ENCODE measurements around the gene PARD6G. TPM values are rescaled to one million over a fixed set of nuclear protein-coding genes. Genes with fewer than 3 reads are reported as not detected.

PARD6G gene
- total and polyA plus RNA-seq, 7 donors = 0.22 to 1.5 (median 1.1) TPM

DNA sequence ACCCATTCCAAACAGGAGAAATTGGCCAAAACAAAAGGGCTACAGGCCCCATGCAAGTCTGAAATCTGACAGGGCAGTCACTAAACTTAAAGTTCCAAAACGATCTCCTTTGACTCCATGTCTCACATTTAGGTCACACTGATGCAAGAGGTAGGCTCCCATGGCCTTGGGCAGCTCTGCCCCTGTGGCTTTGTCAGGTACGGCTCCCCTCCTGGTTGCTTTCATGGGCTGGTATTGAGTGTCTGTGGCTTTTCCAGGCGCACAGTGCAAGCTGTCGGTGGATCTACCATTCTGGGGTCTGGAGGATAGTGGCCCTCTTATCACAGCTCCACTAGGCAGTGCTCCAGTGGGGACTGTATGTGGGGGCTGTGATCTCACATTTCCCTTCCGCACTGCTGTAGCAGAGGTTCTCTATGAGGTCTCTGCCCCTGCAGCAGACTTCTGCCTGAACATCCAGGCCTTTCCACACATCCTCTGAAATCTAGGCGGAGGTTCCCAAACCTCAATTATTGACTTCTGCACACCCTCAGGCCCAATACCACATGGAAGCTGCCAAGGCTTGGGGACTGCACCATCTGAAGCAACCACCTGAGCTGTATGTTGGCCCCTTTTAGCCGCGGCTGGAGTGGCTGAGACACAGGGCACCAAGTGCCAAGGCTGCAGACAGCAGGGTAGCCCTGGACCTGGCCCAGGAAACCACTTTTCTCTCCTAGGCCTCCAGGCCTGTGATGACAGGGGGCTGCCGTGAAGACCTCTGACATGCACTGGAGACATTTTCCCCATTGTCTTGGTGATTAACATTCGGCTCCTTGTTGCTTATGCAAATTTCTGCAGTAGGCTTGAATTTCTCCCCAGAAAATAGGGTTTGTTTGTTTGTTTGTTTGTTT is 28.7 kb downstream of the PARD6G start:
- DNase-seq (no peak), ATAC-seq (no peak)
- Histone ChIP-seq H3K4me1 (no peaks in the 10 kb centered on the region), H3K36me3 (ENCODE audit: insufficient read depth in 1 of 2, low read depth in 1 of 2) (no peaks in the 10 kb centered on the region), H3K9me3 (peaks cover 4% of the 10 kb centered on the region), H3K4me3 (no peak overlapping the region), H3K27me3 (ENCODE audit: insufficient read depth in 3 of 3, low read length in 2 of 3) (no peaks in the 10 kb centered on the region), H3K27ac (no peak overlapping the region)
- 92 to 94% (median 93%) methylated on average over 10 of the region's 10 CpGs for WGBS, 3 donors
- TF ChIP-seq, protein P1, sequence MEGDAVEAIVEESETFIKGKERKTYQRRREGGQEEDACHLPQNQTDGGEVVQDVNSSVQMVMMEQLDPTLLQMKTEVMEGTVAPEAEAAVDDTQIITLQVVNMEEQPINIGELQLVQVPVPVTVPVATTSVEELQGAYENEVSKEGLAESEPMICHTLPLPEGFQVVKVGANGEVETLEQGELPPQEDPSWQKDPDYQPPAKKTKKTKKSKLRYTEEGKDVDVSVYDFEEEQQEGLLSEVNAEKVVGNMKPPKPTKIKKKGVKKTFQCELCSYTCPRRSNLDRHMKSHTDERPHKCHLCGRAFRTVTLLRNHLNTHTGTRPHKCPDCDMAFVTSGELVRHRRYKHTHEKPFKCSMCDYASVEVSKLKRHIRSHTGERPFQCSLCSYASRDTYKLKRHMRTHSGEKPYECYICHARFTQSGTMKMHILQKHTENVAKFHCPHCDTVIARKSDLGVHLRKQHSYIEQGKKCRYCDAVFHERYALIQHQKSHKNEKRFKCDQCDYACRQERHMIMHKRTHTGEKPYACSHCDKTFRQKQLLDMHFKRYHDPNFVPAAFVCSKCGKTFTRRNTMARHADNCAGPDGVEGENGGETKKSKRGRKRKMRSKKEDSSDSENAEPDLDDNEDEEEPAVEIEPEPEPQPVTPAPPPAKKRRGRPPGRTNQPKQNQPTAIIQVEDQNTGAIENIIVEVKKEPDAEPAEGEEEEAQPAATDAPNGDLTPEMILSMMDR (IDR thresholded peaks at IDR 0.05) = no peak
- intact Hi-C loops (cut with DNase I) = no loop called here

DNA sequence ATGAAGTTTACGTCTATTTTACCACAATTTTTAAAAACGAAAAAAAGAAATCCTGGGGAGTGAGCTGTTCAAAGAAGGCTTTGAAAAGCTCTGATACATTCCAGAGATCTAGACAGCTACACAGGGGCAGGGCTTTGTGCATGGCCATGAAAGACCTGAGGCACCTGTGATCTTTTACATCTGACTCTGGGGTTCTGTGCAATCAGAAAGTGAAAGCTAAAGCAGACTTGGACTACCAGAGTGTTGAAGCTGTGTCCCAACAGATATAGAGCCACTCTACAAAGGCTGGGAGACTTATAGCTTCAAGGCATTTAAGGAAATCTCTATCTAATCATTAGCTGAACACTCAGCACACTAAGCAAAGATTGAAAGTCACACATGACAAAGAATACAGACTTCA is 34.1 kb downstream of the PARD6G start:
- no peak for ATAC-seq
- no peaks in the 10 kb centered on the region for H3K4me1 ChIP-seq

DNA sequence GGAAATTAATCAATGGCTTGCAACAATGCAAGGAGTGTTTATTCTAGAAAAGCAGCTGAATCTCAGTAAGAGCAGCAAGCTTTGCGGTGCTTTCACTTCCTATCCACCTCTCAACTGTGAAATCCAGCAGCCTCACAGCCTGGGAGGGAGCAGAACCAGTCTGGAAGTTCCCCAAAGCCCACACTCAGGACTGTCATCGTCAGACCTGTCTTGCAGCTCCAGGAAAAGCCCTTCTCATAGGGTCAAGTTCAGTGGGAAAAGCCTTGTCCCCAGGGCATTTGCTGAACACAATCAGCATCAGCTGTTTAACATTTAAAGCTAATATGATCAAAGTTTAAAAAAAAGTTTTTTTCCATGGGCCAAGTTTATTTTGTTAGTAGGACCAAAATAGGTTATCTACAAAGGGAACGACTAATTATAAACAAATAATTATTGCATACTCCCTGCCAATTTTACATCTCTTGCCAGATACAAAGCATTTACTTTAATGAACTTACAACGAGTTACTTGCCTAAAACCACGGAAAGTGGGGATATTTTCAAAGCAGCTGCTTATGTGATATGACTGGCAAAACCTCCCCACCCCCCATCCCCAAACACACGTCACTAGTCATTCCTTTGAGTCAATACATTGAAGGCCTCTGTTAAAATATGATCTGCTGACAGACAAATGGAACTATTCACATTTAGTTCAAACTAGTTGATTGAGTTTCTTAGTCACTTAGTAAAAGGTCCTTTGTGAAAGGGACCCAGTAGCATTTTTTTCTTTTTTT is 36.8 kb downstream of the PARD6G start:
- intact Hi-C loops (cut with DNase I) = no loop called here
- ATAC-seq = no peak
- TF ChIP-seq, protein P1 (IDR thresholded peaks at IDR 0.05) = no peak

More for the DNA sequence above, 34.1 kb downstream of the PARD6G start:
- intact Hi-C loops (cut with DNase I) = no loop called here
- H3K9me3 ChIP-seq = peaks cover 4% of the 10 kb centered on the region
- DNase-seq = no peak
- H3K4me3 ChIP-seq = no peak overlapping the region
- no peaks in the 10 kb centered on the region for H3K36me3 ChIP-seq (ENCODE audit: insufficient read depth in 1 of 2, low read depth in 1 of 2)
- 81 to 89% (median 85%) methylated on average over 2 of the region's 2 CpGs for WGBS, 3 donors
- no peak overlapping the region for H3K27ac ChIP-seq
- no peaks in the 10 kb centered on the region for H3K27me3 ChIP-seq (ENCODE audit: insufficient read depth in 3 of 3, low read length in 2 of 3)
- TF ChIP-seq, protein P1 (IDR thresholded peaks at IDR 0.05) = no peak

DNA sequence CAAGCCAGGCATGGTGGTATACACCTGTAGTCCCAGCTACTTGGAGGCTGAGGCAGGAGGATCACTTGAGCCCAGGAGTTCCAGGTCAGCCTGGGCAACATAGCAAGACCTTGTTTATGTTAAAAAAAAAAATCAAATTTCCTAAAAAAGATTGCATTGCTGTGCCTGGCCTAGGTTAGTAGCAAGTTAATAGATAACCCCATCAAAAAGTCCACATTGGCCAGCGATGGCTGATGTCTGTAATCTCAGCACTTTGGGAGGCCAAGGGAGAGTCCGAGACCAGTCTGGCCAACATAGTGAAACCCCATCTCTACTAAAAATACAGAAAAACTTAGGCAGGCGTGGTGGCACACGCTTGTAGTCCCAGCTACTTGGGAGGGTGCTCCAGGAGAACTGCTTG is 38.7 kb downstream of the PARD6G start:
- TF ChIP-seq, protein P1 (IDR thresholded peaks at IDR 0.05) = no peak
- Histone ChIP-seq H3K27me3 (ENCODE audit: insufficient read depth in 3 of 3, low read length in 2 of 3) (no peaks in the 10 kb centered on the region), H3K9me3 (no peaks in the 10 kb centered on the region), H3K4me3 (no peak overlapping the region), H3K27ac (no peak overlapping the region), H3K4me1 (no peaks in the 10 kb centered on the region), H3K36me3 (ENCODE audit: insufficient read depth in 1 of 2, low read depth in 1 of 2) (no peaks in the 10 kb centered on the region)
- intact Hi-C loops (cut with DNase I) = no loop called here
- no peak for DNase-seq
- WGBS, 3 donors = 91 to 97% (median 96%) methylated on average over 4 of the region's 4 CpGs
- no peak for ATAC-seq

More for the DNA sequence above, 36.8 kb downstream of the PARD6G start:
- no peak overlapping the region for H3K27ac ChIP-seq
- H3K27me3 ChIP-seq (ENCODE audit: insufficient read depth in 3 of 3, low read length in 2 of 3) = no peaks in the 10 kb centered on the region
- H3K4me1 ChIP-seq = no peaks in the 10 kb centered on the region
- no peaks in the 10 kb centered on the region for H3K36me3 ChIP-seq (ENCODE audit: insufficient read depth in 1 of 2, low read depth in 1 of 2)
- no peak for DNase-seq
- no peak overlapping the region for H3K4me3 ChIP-seq
- 40 to 50% (median 42%) methylated on average over 6 of the region's 6 CpGs for WGBS, 3 donors
- H3K9me3 ChIP-seq = peaks cover 4% of the 10 kb centered on the region
